Measurements from ENCODE around the gene IGSF21. TPM values are rescaled to one million over a fixed set of nuclear protein-coding genes. Genes with fewer than 3 reads are reported as not detected.

IGSF21 gene
- total RNA-seq, 2 donors from 2014 or later, result 4.6 to 8.5 TPM

DNA sequence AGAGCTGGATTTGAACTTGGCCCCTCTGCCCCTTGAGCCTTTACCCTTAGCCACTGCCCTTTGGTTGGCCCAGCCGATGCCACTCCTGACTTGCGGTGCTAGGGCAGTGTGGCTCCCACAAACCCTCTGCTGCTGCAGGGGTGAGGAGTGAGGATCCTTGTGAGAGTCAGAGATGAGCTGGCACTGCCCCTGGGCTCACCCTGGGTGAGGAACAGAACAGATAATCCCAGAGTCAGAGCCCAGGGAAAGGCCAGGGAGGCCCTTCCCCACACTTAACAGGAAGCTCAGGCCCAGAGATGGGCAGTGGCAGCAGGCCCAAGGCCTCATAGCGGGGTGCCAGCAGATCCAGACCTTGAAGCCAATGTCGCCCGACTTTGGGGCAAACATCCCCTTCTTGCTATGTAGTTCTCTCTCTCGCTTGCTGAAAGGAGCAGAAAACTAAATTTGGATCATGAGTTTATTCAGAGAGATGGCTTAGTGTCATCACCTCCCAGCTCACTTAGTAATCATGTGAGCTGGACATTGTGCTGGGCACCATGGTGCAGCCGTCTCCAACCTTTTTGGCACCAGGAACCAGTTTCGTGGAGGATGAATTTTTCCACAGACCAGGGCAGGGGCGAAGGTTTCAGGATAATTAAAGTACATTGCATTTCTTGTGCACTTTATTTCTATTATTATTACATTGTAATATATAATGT lies 81.4 kb downstream of the IGSF21 start:
- no peak for DNase-seq (ENCODE audit: low spot score)
- intact Hi-C loops (cut with DNase I), result no loop called here
- no peaks in the 10 kb centered on the region for H3K27me3 ChIP-seq (replicated peaks; ENCODE audit: insufficient read depth)
- no peaks in the 10 kb centered on the region for H3K36me3 ChIP-seq
- H3K4me1 ChIP-seq (replicated peaks), result no peaks in the 10 kb centered on the region
- H3K9me3 ChIP-seq, result no peaks in the 10 kb centered on the region
- WGBS, result 95% methylated on average over 9 of the region's 9 CpGs
- H3K27ac ChIP-seq, result no peak overlapping the region
- TF ChIP-seq POLR2A (IDR thresholded peaks at IDR 0.05), result no peak
- TF ChIP-seq POLR2AphosphoS5 (IDR thresholded peaks at IDR 0.05), result no peak
- TF ChIP-seq, protein P1, sequence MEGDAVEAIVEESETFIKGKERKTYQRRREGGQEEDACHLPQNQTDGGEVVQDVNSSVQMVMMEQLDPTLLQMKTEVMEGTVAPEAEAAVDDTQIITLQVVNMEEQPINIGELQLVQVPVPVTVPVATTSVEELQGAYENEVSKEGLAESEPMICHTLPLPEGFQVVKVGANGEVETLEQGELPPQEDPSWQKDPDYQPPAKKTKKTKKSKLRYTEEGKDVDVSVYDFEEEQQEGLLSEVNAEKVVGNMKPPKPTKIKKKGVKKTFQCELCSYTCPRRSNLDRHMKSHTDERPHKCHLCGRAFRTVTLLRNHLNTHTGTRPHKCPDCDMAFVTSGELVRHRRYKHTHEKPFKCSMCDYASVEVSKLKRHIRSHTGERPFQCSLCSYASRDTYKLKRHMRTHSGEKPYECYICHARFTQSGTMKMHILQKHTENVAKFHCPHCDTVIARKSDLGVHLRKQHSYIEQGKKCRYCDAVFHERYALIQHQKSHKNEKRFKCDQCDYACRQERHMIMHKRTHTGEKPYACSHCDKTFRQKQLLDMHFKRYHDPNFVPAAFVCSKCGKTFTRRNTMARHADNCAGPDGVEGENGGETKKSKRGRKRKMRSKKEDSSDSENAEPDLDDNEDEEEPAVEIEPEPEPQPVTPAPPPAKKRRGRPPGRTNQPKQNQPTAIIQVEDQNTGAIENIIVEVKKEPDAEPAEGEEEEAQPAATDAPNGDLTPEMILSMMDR (IDR thresholded peaks at IDR 0.05), result no peak
- no peak overlapping the region for H3K4me3 ChIP-seq

DNA sequence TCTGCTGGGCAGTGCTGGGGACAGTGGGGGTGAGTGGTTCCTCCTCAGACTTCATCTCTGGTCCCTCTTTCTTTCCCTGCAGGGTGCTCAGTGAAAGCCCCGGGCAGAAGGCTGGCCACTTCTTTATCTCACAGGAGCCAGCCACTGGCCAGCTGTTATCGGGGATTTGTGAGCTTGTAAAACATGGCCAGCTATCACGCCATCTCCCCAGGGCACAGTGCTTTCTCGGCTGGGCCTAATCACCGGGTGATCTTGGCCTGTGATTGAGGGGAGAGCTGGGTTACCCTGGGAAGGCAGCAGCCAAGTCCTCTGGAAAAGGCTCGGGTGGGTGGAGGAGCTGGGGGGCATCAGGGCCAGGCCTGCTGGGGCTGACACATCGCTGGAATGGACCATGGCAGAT lies 83.0 kb downstream of the IGSF21 start:
- H3K9me3 ChIP-seq, result no peaks in the 10 kb centered on the region
- intact Hi-C loops (cut with DNase I), result no loop called here
- no peaks in the 10 kb centered on the region for H3K27me3 ChIP-seq (replicated peaks; ENCODE audit: insufficient read depth)
- no peaks in the 10 kb centered on the region for H3K4me1 ChIP-seq (replicated peaks)
- 26% methylated on average over 7 of the region's 7 CpGs for WGBS
- DNase-seq (ENCODE audit: low spot score), result peak; percentile 10
- peak; percentile 2 for TF ChIP-seq POLR2AphosphoS5 (IDR thresholded peaks at IDR 0.05)
- TF ChIP-seq, protein P1 (IDR thresholded peaks at IDR 0.05), result no peak
- no peak overlapping the region for H3K4me3 ChIP-seq
- no peak overlapping the region for H3K27ac ChIP-seq
- no peaks in the 10 kb centered on the region for H3K36me3 ChIP-seq

DNA sequence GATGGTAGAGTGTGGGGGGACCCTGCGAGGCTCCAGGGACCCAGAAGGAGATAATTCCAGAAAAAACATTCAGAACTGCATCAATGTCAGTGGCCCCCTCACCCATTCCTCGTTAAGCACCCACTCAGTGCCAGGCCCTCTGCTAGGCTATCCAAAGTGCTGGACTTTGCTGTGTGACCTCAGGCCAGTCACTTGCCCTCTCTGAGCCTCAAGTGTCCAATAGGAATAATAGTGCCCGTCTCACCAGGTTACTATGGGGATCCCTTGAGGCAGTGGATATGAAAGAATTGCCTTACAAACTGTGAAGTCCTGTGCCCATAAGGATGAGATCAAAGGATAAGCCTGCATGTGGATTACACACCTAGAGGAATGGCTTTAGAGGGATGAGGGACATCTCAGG lies 83.4 kb downstream of the IGSF21 start:
- 91% methylated on average over 3 of the region's 3 CpGs for WGBS
- Histone ChIP-seq H3K27ac (no peak overlapping the region), H3K9me3 (no peaks in the 10 kb centered on the region), H3K36me3 (no peaks in the 10 kb centered on the region), H3K4me3 (no peak overlapping the region), H3K27me3 (replicated peaks; ENCODE audit: insufficient read depth) (no peaks in the 10 kb centered on the region), H3K4me1 (replicated peaks) (no peaks in the 10 kb centered on the region)
- intact Hi-C loops (cut with DNase I), result no loop called here
- TF ChIP-seq POLR2AphosphoS5 (IDR thresholded peaks at IDR 0.05) (no peak), POLR2A (IDR thresholded peaks at IDR 0.05) (no peak)
- TF ChIP-seq, protein P1 (IDR thresholded peaks at IDR 0.05), result no peak
- no peak for DNase-seq (ENCODE audit: low spot score)

DNA sequence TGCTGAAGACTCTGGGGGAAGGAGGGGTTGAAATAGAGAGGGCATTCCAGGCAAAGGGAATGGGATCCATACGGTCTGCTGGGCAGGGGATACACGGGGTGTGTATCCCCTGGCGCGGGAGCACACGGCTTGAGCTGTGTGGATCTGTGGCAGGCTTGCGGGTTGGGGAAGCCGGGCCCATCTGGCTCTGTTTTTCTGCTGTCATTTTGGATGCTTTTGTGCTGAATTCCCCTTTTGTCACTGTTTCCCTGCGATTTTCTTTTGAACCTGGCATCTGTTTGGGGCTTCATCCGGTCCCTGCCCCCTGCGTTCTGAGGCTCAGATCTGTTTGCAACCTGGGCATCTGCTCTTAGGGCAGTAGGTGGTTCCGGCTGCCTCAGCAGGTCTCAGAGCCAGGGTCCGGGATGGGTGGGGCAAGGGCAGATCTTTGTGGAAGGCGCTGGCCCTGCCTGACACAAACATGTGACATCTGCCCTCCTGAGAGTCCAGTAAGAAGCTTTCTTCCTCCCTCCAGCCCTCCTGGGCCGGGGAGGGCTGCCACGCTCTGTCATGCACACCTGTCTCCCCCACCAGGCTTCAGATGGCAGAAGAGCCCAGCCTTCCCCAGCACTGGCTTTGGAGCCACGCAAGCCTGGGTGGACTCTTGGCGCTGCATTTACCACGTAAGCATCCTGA lies 84.0 kb downstream of the IGSF21 start:
- Histone ChIP-seq H3K4me3 (no peak overlapping the region), H3K36me3 (no peaks in the 10 kb centered on the region), H3K27me3 (replicated peaks; ENCODE audit: insufficient read depth) (peaks cover 4% of the 10 kb centered on the region), H3K27ac (no peak overlapping the region), H3K9me3 (no peaks in the 10 kb centered on the region), H3K4me1 (replicated peaks) (no peaks in the 10 kb centered on the region)
- WGBS, result 55% methylated on average over 18 of the region's 18 CpGs
- TF ChIP-seq POLR2A (IDR thresholded peaks at IDR 0.05) (no peak), POLR2AphosphoS5 (IDR thresholded peaks at IDR 0.05) (no peak)
- TF ChIP-seq, protein P1 (IDR thresholded peaks at IDR 0.05), result no peak
- intact Hi-C loops (cut with DNase I), result no loop called here
- DNase-seq (ENCODE audit: low spot score), result no peak

DNA sequence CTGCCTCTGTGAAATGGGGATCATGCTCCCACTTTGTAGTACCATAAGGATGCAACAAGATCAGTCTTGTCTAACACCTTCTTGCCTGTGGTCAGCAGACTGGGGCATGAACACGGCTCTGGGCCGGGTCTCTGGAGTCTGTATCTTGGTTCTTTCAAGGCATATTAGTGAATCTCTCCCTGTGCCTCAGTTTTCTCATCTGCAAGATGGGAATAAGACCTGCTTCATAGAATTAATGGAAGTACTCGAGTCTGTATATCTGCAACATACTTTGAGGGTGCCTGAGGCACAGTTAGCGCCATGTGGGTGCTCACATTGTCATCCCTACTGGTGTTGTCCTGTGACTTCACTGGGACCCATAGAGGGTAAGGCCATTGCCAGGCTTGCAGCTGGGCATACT lies 84.6 kb downstream of the IGSF21 start:
- no peak for TF ChIP-seq POLR2AphosphoS5 (IDR thresholded peaks at IDR 0.05)
- TF ChIP-seq POLR2A (IDR thresholded peaks at IDR 0.05), result no peak
- TF ChIP-seq, protein P1 (IDR thresholded peaks at IDR 0.05), result no peak
- Histone ChIP-seq H3K27ac (no peak overlapping the region), H3K9me3 (no peaks in the 10 kb centered on the region), H3K36me3 (no peaks in the 10 kb centered on the region), H3K4me3 (no peak overlapping the region), H3K27me3 (replicated peaks; ENCODE audit: insufficient read depth) (peaks cover 7% of the 10 kb centered on the region), H3K4me1 (replicated peaks) (no peaks in the 10 kb centered on the region)
- intact Hi-C loops (cut with DNase I), result no loop called here
- DNase-seq (ENCODE audit: low spot score), result no peak
- 64% methylated on average over 4 of the region's 4 CpGs for WGBS

Data from prostate gland (tissue), 2 donors.